ENCODE results near the gene GRB10.

GRCh38 chr7:50640256-50640655 lies 142.4 kb downstream of the GRB10 start:
- TF ChIP-seq CTCF (IDR thresholded peaks at IDR 0.05) (no peak), ZFX (IDR thresholded peaks at IDR 0.05; ENCODE audit: borderline replicate concordance) (no peak)
